ENCODE data around the gene ARPC2.
"Not testable (repeated sequence)": the region's sequence is repeated elsewhere in the genome, so short reads cannot be mapped to it uniquely, and the experiment has no call there.

ARPC2 gene

DNA sequence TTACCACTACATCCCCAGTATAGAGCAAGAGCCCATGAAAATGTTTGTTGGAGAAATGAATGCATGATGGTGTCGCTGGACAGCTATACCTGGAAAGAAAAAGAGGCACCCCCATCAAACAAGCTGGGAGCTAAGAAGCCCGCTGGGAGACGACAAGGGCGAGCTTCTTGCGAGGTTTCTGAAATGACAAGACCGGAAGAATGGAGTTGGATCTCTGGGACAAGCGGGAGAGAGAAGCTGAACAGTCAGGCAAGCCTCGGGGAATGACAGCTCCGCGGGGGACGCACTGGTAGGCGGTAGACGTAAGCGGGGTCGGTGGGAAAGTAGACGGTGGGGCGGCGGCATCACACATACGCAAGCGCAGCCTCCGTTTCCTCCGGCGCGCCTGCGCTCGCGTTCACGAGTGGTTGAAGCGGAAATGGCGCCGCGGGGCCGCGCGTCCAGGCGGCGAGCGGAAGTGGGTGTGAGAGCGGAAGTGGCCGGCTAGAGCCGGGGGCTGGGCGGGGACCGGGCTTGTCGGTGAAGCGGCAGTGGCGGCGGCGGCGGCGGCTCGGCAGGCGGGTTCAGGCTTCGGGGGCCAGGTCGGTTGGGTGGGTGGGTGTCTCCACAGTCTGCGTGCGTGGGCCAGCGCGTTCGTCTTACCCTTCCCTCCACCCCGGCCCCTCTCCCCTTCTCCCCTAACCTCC lies at the start of gene ARPC2:
TSS of gene ARPC2 (plus strand) at position 516 of the 686 bp plus-strand sequence. CDS start 282 bp downstream, outside the sequence.
- DNase-seq (ENCODE audit: low read depth in 2 of 2), result peak; percentile 91 to 92

GRCh38 chr2:218168016-218168415 lies 49.0 kb upstream of the ARPC2 start:
- no peak for DNase-seq (ENCODE audit: low read depth in 2 of 2)

DNA sequence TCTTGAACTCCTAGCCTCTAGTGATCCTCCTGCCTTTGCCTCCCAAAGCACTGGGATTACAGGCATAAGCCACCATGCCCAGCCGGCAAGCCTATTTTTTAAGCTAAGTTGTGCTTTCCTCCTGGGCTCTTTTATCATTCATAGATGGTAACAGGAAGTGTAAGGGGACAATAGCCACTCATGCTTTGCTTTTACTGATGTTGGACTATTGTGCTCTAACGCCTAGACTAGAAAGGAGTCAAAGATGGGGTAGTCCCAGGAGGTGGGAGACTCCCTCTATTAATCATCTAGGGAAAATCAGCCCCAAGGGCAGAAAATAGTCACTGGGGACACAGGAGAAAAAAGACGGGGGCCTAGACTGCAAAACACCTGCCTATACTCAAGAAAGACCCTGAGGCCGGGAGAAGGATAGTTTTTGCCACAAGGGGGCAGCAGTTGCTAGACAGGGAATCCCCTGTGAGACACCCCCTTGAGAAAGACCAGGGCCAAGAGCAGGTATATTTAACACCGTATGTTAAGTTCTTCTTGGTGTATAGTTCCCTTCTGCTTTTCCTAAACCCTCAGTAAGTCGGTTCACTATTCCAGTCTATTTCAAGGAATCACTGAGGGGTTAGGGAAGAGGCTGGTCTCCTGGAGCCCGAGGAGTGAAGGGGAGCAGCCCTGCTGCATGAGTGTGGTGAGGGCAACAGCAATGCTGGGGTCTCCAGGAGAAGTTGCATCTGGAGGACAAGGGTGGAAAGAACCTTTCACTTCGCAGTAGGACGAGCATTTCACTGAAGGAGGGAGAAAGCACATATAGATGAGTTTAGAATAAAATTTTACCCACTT lies 48.1 kb upstream of the ARPC2 start:
- DNase-seq (ENCODE audit: low read depth in 2 of 2), result peak; percentile 31 to 55

GRCh38 chr2:218169757-218170546 lies 47.0 kb upstream of the ARPC2 start:
- DNase-seq (ENCODE audit: low read depth in 2 of 2), result no peak

DNA sequence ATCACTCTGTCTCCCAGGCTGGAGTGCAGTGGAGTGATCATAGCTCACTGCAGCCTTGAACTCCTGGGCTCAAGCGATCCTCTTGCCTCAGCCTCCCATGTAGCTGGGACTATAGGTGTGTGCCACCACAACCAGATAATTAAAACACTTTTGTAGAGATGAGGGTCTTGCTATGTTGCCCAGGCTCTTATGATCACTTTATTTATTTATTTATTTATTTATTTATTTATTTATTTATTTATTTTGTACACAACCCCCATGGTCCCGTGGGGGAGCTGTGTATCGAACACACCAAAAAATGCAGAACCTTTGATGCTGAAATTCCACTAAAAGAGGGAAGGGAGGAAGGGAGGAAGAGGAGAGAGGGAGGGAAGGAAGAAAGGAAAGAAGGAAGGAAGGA lies 45.2 kb upstream of the ARPC2 start:
- DNase-seq (ENCODE audit: low read depth in 2 of 2), result not testable (repeated sequence)

- DNase-seq (ENCODE audit: low read depth in 2 of 2), result no peak
These were observed 44.1 kb upstream of the ARPC2 start for GRCh38 chr2:218172845-218173244.

DNA sequence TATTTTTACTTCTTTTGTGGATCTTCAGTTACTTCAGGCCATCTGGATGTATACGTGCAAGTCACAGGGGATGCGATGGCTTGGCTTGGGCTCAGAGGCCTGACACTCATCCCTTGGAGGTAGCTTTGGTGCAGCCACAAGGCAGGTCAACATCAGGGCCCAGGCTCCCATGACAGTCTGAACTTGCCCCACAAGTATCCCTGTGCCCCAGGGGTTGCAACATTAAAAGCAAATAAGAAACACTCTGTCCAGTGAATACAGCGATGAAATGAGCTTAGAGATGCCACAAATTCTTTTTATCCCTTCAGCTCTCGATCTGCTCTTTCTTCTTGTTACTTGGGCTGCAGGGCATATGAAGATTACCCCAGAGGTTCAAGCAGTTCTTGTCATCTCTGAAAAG lies 37.2 kb upstream of the ARPC2 start:
- DNase-seq (ENCODE audit: low read depth in 2 of 2), result no peak

GRCh38 chr2:218180467-218181114 lies 36.4 kb upstream of the ARPC2 start:
- no peak for DNase-seq (ENCODE audit: low read depth in 2 of 2)

GRCh38 chr2:218184331-218184730 lies 32.7 kb upstream of the ARPC2 start:
- DNase-seq (ENCODE audit: low read depth in 2 of 2), result no peak

DNA sequence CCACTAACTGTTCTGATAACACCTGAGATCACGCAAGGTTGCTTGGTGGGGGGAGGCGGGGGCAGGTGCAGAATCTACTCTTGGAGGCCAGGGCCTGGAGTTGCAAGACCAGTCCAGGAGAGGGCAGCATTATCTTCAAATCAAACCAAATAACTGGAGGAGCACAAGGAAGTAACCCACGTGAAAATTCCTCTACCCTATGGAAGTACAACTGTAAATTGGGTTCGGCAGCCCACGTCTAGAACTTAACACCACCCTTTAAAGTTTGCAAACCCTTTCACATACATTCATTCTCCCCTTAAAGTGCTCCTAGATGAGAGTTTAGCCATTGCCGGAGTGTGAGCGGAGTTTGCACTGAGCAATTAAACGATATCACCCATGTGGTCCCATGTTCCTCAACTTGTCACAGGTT lies 30.6 kb upstream of the ARPC2 start:
- peak; percentile 37 to 47 for DNase-seq (ENCODE audit: low read depth in 2 of 2)

DNA sequence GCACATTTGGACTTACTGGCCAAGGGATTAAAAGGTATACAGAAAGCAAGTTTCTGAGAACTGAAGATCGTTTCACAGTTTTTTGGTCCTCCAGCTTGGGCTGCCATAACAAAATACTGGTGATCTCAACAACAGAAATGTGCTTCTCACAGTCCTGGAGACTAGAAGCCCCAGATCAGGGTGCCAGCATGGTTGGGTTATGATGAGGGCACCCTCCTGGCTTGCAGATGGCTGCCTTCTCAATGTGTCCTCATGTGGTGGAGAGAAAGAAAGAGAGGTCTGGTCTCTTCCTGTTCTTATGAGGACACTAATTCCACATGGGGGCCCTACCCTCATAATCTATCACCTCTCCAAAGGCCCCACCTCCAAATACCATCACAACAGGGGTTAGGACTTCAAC lies 30.1 kb upstream of the ARPC2 start:
- DNase-seq (ENCODE audit: low read depth in 2 of 2), result no peak

DNA sequence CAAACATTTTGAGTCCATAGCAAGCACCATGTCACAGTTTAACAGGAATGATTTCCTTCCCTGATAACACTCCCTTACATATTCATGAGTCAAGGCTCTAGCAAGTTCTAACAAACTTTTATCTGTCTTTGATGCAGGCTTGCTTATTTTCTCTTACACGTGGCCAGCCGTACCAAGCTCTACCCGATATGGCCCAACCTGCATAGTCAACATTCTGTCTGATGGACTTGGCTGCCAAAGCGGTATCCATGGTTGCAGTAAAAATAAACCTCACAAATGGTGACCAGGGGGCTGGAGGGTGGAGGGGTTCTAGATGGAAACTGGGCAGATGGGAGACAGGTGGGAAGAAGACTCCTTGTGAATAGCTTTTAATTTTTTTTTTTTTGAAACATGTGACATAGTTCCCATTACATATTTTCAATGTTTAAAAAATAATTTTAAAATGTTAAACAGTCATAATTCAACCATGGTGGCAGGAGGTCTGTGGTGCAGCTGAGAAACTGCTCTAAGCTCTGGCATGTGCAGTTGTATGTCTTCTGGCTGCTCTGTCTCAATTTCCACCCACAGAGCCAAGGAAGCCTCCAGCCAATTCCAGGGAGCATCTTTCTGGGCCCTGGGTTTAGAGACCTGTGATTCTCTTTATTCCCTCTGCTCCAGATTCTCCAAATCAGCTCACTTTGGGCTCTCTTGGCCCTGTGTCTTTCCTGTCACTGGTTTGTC lies 29.5 kb upstream of the ARPC2 start:
- DNase-seq (ENCODE audit: low read depth in 2 of 2), result no peak

DNA sequence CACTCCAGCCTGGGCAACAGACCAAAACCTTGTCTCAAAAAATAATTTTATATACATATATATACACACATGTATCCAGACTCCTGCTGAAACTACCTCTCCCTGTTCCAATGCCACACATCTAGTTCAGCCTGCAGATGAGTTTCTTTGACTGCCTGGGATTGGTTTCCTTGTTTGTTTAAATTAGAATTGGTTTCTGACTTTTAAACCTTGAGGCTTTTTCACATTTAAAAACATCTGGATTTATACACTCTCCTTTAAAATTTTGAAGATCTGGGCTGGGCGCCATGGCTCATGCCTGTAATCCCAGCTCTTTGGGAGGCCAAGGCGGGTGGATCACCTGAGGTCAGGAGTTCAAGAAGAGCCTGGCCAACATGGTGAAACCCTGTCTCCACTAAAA lies 28.5 kb upstream of the ARPC2 start:
- DNase-seq (ENCODE audit: low read depth in 2 of 2), result no peak

DNA sequence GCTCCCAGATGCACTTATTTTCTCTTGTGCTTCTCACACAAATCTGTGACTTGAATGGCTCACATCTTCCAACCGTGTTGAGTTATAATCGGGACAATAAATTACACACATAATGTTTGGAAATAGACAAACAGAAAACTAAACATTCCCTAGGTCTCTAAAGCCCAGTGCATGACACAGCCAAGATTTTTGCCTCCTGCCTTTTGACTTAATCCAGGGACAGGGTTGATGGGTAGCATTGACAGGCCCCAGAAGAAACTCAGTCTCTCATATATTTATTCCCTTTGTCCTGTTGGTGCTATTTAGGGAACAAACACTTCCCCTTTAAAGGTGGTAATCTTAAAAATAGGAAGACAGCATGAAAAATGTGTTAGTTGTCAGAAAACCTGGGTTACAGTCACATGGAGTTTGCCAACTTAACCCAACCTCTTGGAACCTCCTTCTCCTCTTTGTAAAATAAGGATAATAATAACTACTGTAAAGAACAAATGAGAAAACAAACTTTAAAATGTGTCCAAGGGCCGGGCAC lies 24.0 kb upstream of the ARPC2 start:
- DNase-seq (ENCODE audit: low read depth in 2 of 2), result no peak

GRCh38 chr2:218193701-218194100 lies 23.3 kb upstream of the ARPC2 start:
- DNase-seq (ENCODE audit: low read depth in 2 of 2), result no peak

DNA sequence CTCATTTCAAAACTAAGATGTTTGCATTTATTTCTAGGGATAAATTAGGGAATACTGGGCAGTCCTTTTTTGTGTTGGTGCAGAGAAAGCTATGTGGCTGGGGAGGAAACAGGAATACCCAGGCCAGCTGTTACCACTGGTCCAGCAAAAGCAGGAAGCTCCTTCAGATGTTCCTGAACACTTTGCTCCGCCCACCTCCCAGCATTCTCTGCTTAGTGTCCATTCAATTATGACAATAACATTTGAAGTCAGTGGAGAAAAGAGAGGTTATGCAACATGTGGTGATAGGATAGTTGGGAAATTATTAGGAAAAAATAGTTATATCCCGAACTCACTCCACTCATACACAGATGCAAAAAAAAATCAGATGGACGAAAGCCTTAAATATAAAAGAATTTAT lies 22.1 kb upstream of the ARPC2 start:
- DNase-seq (ENCODE audit: low read depth in 2 of 2), result no peak

- no peak for DNase-seq (ENCODE audit: low read depth in 2 of 2)
These were observed 20.0 kb upstream of the ARPC2 start for GRCh38 chr2:218196974-218197373.

GRCh38 chr2:218202266-218202665 lies 14.7 kb upstream of the ARPC2 start:
- DNase-seq (ENCODE audit: low read depth in 2 of 2), result no peak

GRCh38 chr2:218209078-218209477 lies 7.9 kb upstream of the ARPC2 start:
- no peak for DNase-seq (ENCODE audit: low read depth in 2 of 2)

DNA sequence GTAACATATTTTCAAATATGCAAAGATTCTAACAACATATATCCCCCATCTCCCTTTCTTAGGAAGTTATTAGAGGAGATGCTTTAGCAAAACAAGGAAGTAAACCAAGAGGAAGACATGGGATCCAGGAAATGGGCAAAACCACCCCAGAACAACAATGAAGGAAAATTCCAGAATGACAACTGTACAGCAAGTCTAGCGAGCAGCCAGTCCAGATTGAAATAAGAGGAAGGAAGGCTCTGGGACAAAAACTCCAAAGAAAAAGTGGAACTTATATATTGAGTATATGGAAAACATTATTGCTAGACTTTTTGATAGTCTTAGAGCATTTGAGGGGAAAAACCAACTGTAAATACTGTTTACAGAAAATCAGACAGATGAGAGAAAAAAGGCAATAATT lies 2.9 kb upstream of the ARPC2 start:
- DNase-seq (ENCODE audit: low read depth in 2 of 2), result no peak

DNA sequence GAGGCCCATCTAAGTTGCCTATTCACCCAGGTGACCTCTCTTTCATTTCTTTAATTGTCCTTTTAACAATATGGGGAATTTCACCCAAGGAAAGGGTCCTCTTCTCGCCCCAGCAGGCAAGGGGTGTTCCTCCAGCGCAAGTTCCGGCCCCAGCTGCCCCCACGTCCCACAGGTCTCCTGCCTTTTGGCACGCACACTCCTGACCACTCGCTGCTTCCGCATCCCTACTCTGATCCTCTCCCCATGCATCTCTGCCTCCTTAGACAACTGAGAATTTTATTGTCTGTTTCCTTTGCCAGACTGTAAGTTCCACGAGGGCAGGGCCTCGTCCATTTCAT lies 684 bp upstream of the ARPC2 start:
- no peak for DNase-seq (ENCODE audit: low read depth in 2 of 2)
